H1 (cell line): ENCODE measurements around the gene KPNA1. TPM values are rescaled to one million over a fixed set of nuclear protein-coding genes. Genes with fewer than 3 reads are reported as not detected.

Experiments used
- CTCF ChIA-PET: fragments of 300-600 bp; sonication (Branson Sonifier 250); formaldehyde crosslinking; loops from one replicate; lab custom pipeline; 2021; ENCODE audit not compliant: partially characterized antibody; lab: Charles Lee
- POLR2A ChIA-PET: fragments of 300-600 bp; sonication (Branson Sonifier 250); formaldehyde crosslinking; loops from one replicate; lab custom pipeline; 2021; ENCODE audit warnings: inconsistent platforms; ENCODE audit not compliant: partially characterized antibody; lab: Charles Lee
- DNase-seq, 2 experiments: peaks; one replicate each; pipeline versions ENCODE4 v3.0.0 to v3.0.0-alpha.2; 2010 to 2022; ENCODE audit warnings: low spot score in 2 of 2, low read depth in 1 of 2, mixed read lengths in 1 of 2
- FAIRE-seq: peaks from 2 replicates; lab custom pipeline; 2011; peaks lifted over from hg19 to GRCh38; lab: Jason Lieb, UNC
- H2AFZ ChIP-seq: 2 replicates; pipeline ENCODE4 v1.8.1; 2012; ENCODE audit warnings: low read length, inconsistent platforms
- H2AK5ac ChIP-seq: 2 replicates; pipeline ENCODE4 v1.6.1; 2013; ENCODE audit warnings: low read depth, low read length
- H2BK120ac ChIP-seq: replicated peaks from 2 replicates; pipeline ENCODE3; 2013; ENCODE audit warnings: low read depth, low read length, inconsistent platforms
- H2BK12ac ChIP-seq: 2 replicates; pipeline ENCODE4 v1.6.1; 2013; ENCODE audit warnings: low read depth, low read length
- H2BK15ac ChIP-seq: 2 replicates; pipeline ENCODE4 v1.6.1; 2013; ENCODE audit warnings: low read length
- H2BK20ac ChIP-seq: 2 replicates; pipeline ENCODE4 v1.6.1; 2013; ENCODE audit warnings: low read length
- H2BK5ac ChIP-seq: 2 replicates; pipeline ENCODE4 v1.6.1; 2013; ENCODE audit warnings: low read depth, low read length
- H3K14ac ChIP-seq: 2 replicates; pipeline ENCODE4 v1.6.1; 2013; ENCODE audit warnings: inconsistent platforms; ENCODE audit not compliant: insufficient read length
- H3K18ac ChIP-seq: 2 replicates; pipeline ENCODE4 v1.6.1; 2013; ENCODE audit warnings: low read length; ENCODE audit errors: extremely low read depth
- H3K23ac ChIP-seq: 2 replicates; pipeline ENCODE4 v1.6.1; 2013; ENCODE audit warnings: inconsistent platforms; ENCODE audit not compliant: insufficient read length
- H3K23me2 ChIP-seq: 2 replicates; pipeline ENCODE4 v1.6.1; 2013; ENCODE audit warnings: low read depth, low read length
- H3K27ac ChIP-seq: 2 replicates; pipeline ENCODE4 v1.6.1; 2011; ENCODE audit warnings: low read depth, low read length, inconsistent platforms
- H3K27me3 ChIP-seq, 4 experiments: replicated peaks in 1 of 4; 1 replicate in 1 of 4; 2 replicates in 3 of 4; pipeline versions ENCODE4 v1.6.1 to v1.8.1; 2011 to 2013; ENCODE audit warnings: low read length in 3 of 4, mild to moderate bottlenecking in 3 of 4, inconsistent platforms in 2 of 4, mixed read lengths in 2 of 4, moderate library complexity in 1 of 4; ENCODE audit not compliant: control insufficient read depth in 3 of 4, insufficient read depth in 3 of 4; ENCODE audit errors: extremely low read depth in 1 of 4
- H3K36me3 ChIP-seq, 4 experiments: 2 replicates each; pipeline versions ENCODE4 v1.6.1 to v1.8.1; 2011 to 2013; ENCODE audit warnings: mild to moderate bottlenecking in 4 of 4, low read length in 3 of 4, moderate library complexity in 2 of 4, control low read depth in 1 of 4, inconsistent platforms in 1 of 4; ENCODE audit not compliant: insufficient read depth in 4 of 4, control insufficient read depth in 2 of 4
- H3K4ac ChIP-seq: replicated peaks from 2 replicates; pipeline ENCODE3; 2013; ENCODE audit warnings: low read length, low read depth, mixed read lengths, inconsistent platforms; ENCODE audit not compliant: insufficient read length
- H3K4me1 ChIP-seq, 4 experiments: replicated peaks in 1 of 4; 1 replicate in 1 of 4; 2 replicates in 3 of 4; pipeline versions ENCODE4 v1.6.1 to v1.8.1; 2011 to 2013; ENCODE audit warnings: low read length in 3 of 4, inconsistent platforms in 2 of 4, mixed read lengths in 1 of 4; ENCODE audit not compliant: insufficient read depth in 4 of 4, control insufficient read depth in 3 of 4
- H3K4me2 ChIP-seq, 2 experiments: 2 replicates each; pipeline versions ENCODE4 v1.6.1 to v1.8.1; 2011 to 2013; ENCODE audit warnings: low read depth in 2 of 2, low read length in 2 of 2, control low read depth in 1 of 2, inconsistent platforms in 1 of 2, mild to moderate bottlenecking in 1 of 2; ENCODE audit not compliant: insufficient read depth in 1 of 2
- H3K4me3 ChIP-seq, 4 experiments: fragments of 200-600, 300-600 bp in 1 of 4; sonication (generic), shearing (Covaris generic), sonication (Bioruptor Twin) in 1 of 4; 2 replicates each; pipeline versions ENCODE4 v1.5.1 to v1.8.1; 2011 to 2016; ENCODE audit warnings: low read length in 4 of 4, low read depth in 3 of 4, control low read depth in 2 of 4, inconsistent platforms in 2 of 4, mild to moderate bottlenecking in 2 of 4, mixed read lengths in 1 of 4, moderate library complexity in 1 of 4; ENCODE audit not compliant: insufficient read depth in 2 of 4; ENCODE audit errors: extremely low read depth in 1 of 4
- H3K56ac ChIP-seq: replicated peaks from 2 replicates; pipeline ENCODE3; 2013; ENCODE audit warnings: low read depth, mild to moderate bottlenecking, mixed read lengths, low read length, inconsistent platforms; ENCODE audit not compliant: insufficient read length
- H3K79me1 ChIP-seq: 2 replicates; pipeline ENCODE4 v1.6.1; 2013; ENCODE audit warnings: low read depth, low read length, control low read depth
- H3K79me2 ChIP-seq, 2 experiments: 2 replicates each; pipeline versions ENCODE4 v1.6.1 to v1.8.1; 2012 to 2013; ENCODE audit warnings: low read length in 2 of 2, mild to moderate bottlenecking in 2 of 2, inconsistent platforms in 1 of 2; ENCODE audit not compliant: insufficient read depth in 2 of 2, control insufficient read depth in 1 of 2
- H3K9ac ChIP-seq, 4 experiments: replicated peaks in 1 of 4; 1 replicate in 1 of 4; 2 replicates in 3 of 4; pipeline versions ENCODE4 v1.6.1 to v1.8.1; 2011 to 2013; ENCODE audit warnings: low read depth in 3 of 4, low read length in 3 of 4, control low read depth in 2 of 4, mild to moderate bottlenecking in 2 of 4, moderate library complexity in 2 of 4, inconsistent platforms in 1 of 4; ENCODE audit errors: extremely low read depth in 1 of 4
- H3K9me3 ChIP-seq, 2 experiments: 2 replicates each; pipeline versions ENCODE4 v1.6.1 to v1.8.1; 2012 to 2013; ENCODE audit warnings: mild to moderate bottlenecking in 2 of 2, moderate library complexity in 2 of 2, control low read depth in 1 of 2, inconsistent platforms in 1 of 2, low read depth in 1 of 2, low read length in 1 of 2, mixed read lengths in 1 of 2; ENCODE audit not compliant: insufficient read depth in 2 of 2
- H4K20me1 ChIP-seq, 2 experiments: replicated peaks in 1 of 2; 2 replicates each; pipeline versions ENCODE3 to v1.8.1; 2011 to 2013; ENCODE audit warnings: inconsistent platforms in 2 of 2, low read length in 2 of 2, mild to moderate bottlenecking in 1 of 2; ENCODE audit not compliant: insufficient read depth in 2 of 2, control insufficient read depth in 1 of 2
- H4K5ac ChIP-seq: 2 replicates; pipeline ENCODE4 v1.6.1; 2013; ENCODE audit warnings: low read length, low read depth, mixed read lengths, inconsistent platforms; ENCODE audit not compliant: insufficient read length
- H4K8ac ChIP-seq: 2 replicates; pipeline ENCODE4 v1.8.0; 2013; ENCODE audit warnings: mild to moderate bottlenecking, moderate library complexity, low read length, inconsistent platforms; ENCODE audit not compliant: insufficient read depth; ENCODE audit errors: extremely low read depth
- H4K91ac ChIP-seq: replicated peaks from 2 replicates; pipeline ENCODE3; 2013; ENCODE audit warnings: low read length, mixed read lengths, inconsistent platforms; ENCODE audit not compliant: insufficient read length
- EZH2 ChIP-seq: fragments of 200-600 bp; sonication (generic); IDR thresholded peaks from 2 replicates; pipeline ENCODE4 v1.7.1; 2012; ENCODE audit warnings: low read depth, mild to moderate bottlenecking, moderate library complexity, low read length, inconsistent platforms; ENCODE audit not compliant: severe bottlenecking
- GABPA ChIP-seq: IDR thresholded peaks from 2 replicates; pipeline ENCODE4 v1.6.1; 2011; ENCODE audit warnings: mild to moderate bottlenecking, low read length, moderate library complexity, borderline replicate concordance; ENCODE audit not compliant: insufficient read depth
- NANOG ChIP-seq: IDR thresholded peaks from 2 replicates; pipeline ENCODE4 v1.6.1; 2011; ENCODE audit warnings: low read length, low read depth, mild to moderate bottlenecking, inconsistent platforms; ENCODE audit not compliant: insufficient read depth, poor library complexity, severe bottlenecking
- RNF2 ChIP-seq: fragments of 200-900, 300-1000 bp; sonication (generic); IDR thresholded peaks from 2 replicates; pipeline ENCODE4 v1.7.1; 2016; ENCODE audit warnings: borderline replicate concordance, low read depth, mild to moderate bottlenecking, antibody characterized with exemption, low read length; ENCODE audit not compliant: poor library complexity, severe bottlenecking; ENCODE audit errors: missing control alignments
- WGBS, 2 experiments: shearing (Covaris generic) in 1 of 2; methylation state at CpG; one replicate each; pipeline versions ENCODE4 v1.1.6 to v1.1.7; 2013 to 2015; ENCODE audit warnings: low lambda C conversion rate in 2 of 2, mixed read lengths in 2 of 2, inconsistent platforms in 1 of 2, low coverage in 1 of 2, missing lambda C conversion rate in 1 of 2; ENCODE audit not compliant: insufficient replicate concordance in 2 of 2, insufficient coverage in 1 of 2, insufficient read length in 1 of 2; ENCODE audit errors: extremely low coverage in 1 of 2, missing lambda C conversion rate in 1 of 2; 5-methylcytosine and 5-hydroxymethylcytosine counted together
- polyA plus RNA-seq, 7 experiments: library from polyadenylated mRNA; depleted of rRNA in 3 of 7; stranded (reverse) in 5 of 7; unstranded in 2 of 7; fragments of >200 nt in 5 of 7; fragments of 200-250 nt in 2 of 7; gene quantifications; 1 replicate in 5 of 7; 2 replicates in 1 of 7; 4 replicates in 1 of 7; pipeline versions ENCODE4 v1.2.1 to v1.2.3, GENCODE V29; 2011 to 2013; ENCODE audit warnings: missing spikeins in 2 of 7, mixed read lengths in 2 of 7
- total RNA-seq: library from RNA; stranded (reverse); fragmentation: NEBNext Ultra II Directional; extraction: Animal tissue kit (Norgen Biotek cat#: 25700); gene quantifications from 2 replicates; pipeline ENCODE4 v1.2.1, GENCODE V29; 2021

The KPNA1 gene
- total and polyA plus RNA-seq, 2 of the 8 experiments (the other 6 are each of a cell fraction or from before 2014, with no cell fraction given), result 14.8 to 63.0 TPM

DNA sequence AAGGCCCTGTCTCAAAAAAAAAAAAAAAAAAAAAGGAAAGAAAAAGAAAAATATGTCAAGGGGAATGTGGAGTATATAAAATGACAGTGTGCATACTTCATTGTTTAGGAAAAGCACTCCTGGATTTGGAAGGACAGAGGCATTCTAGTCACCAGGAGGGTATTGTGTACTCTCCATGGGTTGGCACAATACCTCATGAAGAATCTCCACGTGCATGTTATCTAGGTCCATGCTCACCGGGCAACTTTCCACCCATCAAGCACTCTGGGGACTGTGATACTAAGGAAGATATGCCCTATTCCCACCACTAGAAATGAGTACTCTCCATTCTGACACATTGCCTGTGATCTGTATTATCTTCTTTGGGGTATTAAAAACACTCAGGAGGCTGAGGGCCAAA lies 15.4 kb upstream of the KPNA1 start:
- Histone ChIP-seq H3K36me3 (no peaks in the 10 kb centered on the region), H2BK20ac (no peak overlapping the region), H3K9me3 (no peaks in the 10 kb centered on the region), H4K91ac (no peak overlapping the region), H3K4me2 (no peak overlapping the region), H3K56ac (no peak overlapping the region), H3K23ac (no peak overlapping the region), H4K5ac (no peak overlapping the region), H3K79me1 (no peaks in the 10 kb centered on the region), H2BK15ac (no peak overlapping the region), H2BK12ac (no peak overlapping the region), H3K18ac (no peak overlapping the region), H2BK120ac (no peak overlapping the region), H3K23me2 (no peaks in the 10 kb centered on the region), H3K27me3 (no peaks in the 10 kb centered on the region), H2BK5ac (no peak overlapping the region), H3K4me1 (no peaks in the 10 kb centered on the region), H3K4me3 (no peak overlapping the region), H3K9ac (no peak overlapping the region), H2AK5ac (no peak overlapping the region), H3K79me2 (no peaks in the 10 kb centered on the region), H4K20me1 (no peaks in the 10 kb centered on the region), H3K14ac (no peak overlapping the region), H2AFZ (no peak overlapping the region), H3K27ac (no peak overlapping the region), H3K4ac (no peak overlapping the region), H4K8ac (no peak overlapping the region)
- ChIA-PET POLR2A (no interaction called here), CTCF (no interaction called here)
- DNase-seq, result no peak
- no peak for FAIRE-seq
- TF ChIP-seq EZH2 (no peak), RNF2 (no peak), GABPA (no peak), NANOG (no peak)
- 94% methylated on average over 2 of the region's 2 CpGs; no CpG with 5 or more reads in 1 of the 2 experiments for WGBS, 2 experiments
